Kidney (tissue), 14 donors: Measurements from ENCODE around the gene IQCF5. TPM values are rescaled to one million over a fixed set of nuclear protein-coding genes. Genes with fewer than 3 reads are reported as not detected.
"Not testable (repeated sequence)": the region's sequence is repeated elsewhere in the genome, so short reads cannot be mapped to it uniquely, and the experiment has no call there.

Experiments used
- DNase-seq, 5 donors: peaks; one replicate each; pipeline ENCODE4 v3.0.0-alpha.2; 2013 to 2020
- FAIRE-seq: peaks from 2 replicates; lab custom pipeline; 2012; peaks lifted over from hg19 to GRCh38; lab: Jason Lieb, UNC
- H3K27ac ChIP-seq, 2 donors: one replicate each; pipeline ENCODE4 v1.7.0; 2013; ENCODE audit warnings: low read depth in 2 of 2, low read length in 2 of 2, inconsistent platforms in 1 of 2
- H3K27me3 ChIP-seq: one replicate; pipeline ENCODE4 v1.7.1; 2013; ENCODE audit warnings: low read length, inconsistent platforms; ENCODE audit not compliant: control insufficient read depth, insufficient read depth
- H3K36me3 ChIP-seq, 3 donors: one replicate each; pipeline versions ENCODE4 v1.7.0 to v1.7.1; 2013; ENCODE audit warnings: low read length in 3 of 3, control low read depth in 1 of 3, inconsistent platforms in 1 of 3; ENCODE audit not compliant: insufficient read depth in 3 of 3, control insufficient read depth in 2 of 3
- H3K4me1 ChIP-seq, 3 donors: one replicate each; pipeline versions ENCODE4 v1.7.0 to v1.7.1; 2013; ENCODE audit warnings: low read length in 3 of 3, inconsistent platforms in 1 of 3, low read depth in 1 of 3; ENCODE audit not compliant: control insufficient read depth in 2 of 3, insufficient read depth in 2 of 3
- H3K4me3 ChIP-seq, 3 donors: one replicate each; pipeline versions ENCODE4 v1.7.0 to v1.8.1; 2013; ENCODE audit warnings: low read length in 3 of 3, control low read depth in 1 of 3, inconsistent platforms in 1 of 3
- H3K9ac ChIP-seq, 3 donors: one replicate each; pipeline versions ENCODE4 v1.7.0 to v1.7.1; 2013; ENCODE audit warnings: low read length in 3 of 3, control low read depth in 1 of 3, inconsistent platforms in 1 of 3
- H3K9me3 ChIP-seq, 3 donors: one replicate each; pipeline versions ENCODE4 v1.7.0 to v1.7.1; 2013; ENCODE audit warnings: low read length in 3 of 3, control low read depth in 1 of 3, inconsistent platforms in 1 of 3; ENCODE audit not compliant: control insufficient read depth in 2 of 3, insufficient read depth in 1 of 3
- intact Hi-C: fragments of 100-400 bp; cut with DNase I; formaldehyde crosslinking; loops from one replicate; pipeline ENCODE4 v1.11.1; 2022
- polyA plus RNA-seq: library from polyadenylated mRNA; stranded (reverse); fragments of 350-450 nt; fragmentation: Illumina TruSeq; extraction: RNeasy Lipid Tissue Mini Kit (QIAGEN cat#74804); gene quantifications from one replicate; pipeline ENCODE4 v1.2.3, GENCODE V29; 2014; ENCODE audit warnings: low read depth, low replicate concordance; ENCODE audit not compliant: insufficient read depth
- total RNA-seq: library from RNA; stranded (reverse); fragmentation: NEBNext Ultra II Directional; extraction: Animal tissue kit (Norgen Biotek cat#: 25700); gene quantifications from one replicate; pipeline ENCODE4 v1.2.1, GENCODE V29; 2021
- TF ChIP-seq, protein P1 (sequence below): IDR thresholded peaks from 3 replicates; pipeline ENCODE4 v1.5.1; 2012; ENCODE audit warnings: mild to moderate bottlenecking, moderate library complexity, borderline replicate concordance; ENCODE audit not compliant: insufficient read depth; ENCODE audit errors: extremely low read depth
- donor health status: control.
- donor health status: control.
- donor health status: control.
- donor health status: control.
- donor health status: control.
- donor health status: DM: yes; HTN: yes; CAD: no.
- donor health status: Normal renal cell carcinoma (clear cell type).

The IQCF5 gene
- total and polyA plus RNA-seq, 2 donors from 2014 or later = not detected

DNA sequence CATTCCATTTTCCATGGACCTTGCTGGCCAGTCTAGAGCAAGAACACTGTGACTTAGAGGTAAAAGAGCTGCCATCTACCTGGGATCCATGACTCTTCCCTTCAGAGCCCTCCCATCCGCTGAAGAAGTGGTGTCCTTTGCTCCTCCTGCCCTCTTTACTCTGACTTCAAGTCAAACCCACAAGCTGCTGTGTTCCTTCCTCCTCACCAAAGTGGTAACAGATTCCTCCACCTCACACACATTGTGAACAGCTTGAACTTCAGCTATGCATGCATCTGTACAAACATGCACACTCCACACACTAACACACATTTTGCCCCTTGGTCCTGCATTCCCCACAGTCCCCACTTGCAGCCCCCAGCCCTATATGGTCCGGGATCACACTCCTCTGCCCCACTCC is 990 bp downstream of the IQCF5 start:
- FAIRE-seq = no peak
- Histone ChIP-seq H3K9me3 (no peaks in the 10 kb centered on the region), H3K4me3 (no peak overlapping the region), H3K9ac (no peak overlapping the region), H3K27me3 (no peaks in the 10 kb centered on the region), H3K36me3 (no peaks in the 10 kb centered on the region), H3K27ac (no peak overlapping the region), H3K4me1 (no peaks in the 10 kb centered on the region)
- intact Hi-C loops = no loop called here
- TF ChIP-seq, protein P1, sequence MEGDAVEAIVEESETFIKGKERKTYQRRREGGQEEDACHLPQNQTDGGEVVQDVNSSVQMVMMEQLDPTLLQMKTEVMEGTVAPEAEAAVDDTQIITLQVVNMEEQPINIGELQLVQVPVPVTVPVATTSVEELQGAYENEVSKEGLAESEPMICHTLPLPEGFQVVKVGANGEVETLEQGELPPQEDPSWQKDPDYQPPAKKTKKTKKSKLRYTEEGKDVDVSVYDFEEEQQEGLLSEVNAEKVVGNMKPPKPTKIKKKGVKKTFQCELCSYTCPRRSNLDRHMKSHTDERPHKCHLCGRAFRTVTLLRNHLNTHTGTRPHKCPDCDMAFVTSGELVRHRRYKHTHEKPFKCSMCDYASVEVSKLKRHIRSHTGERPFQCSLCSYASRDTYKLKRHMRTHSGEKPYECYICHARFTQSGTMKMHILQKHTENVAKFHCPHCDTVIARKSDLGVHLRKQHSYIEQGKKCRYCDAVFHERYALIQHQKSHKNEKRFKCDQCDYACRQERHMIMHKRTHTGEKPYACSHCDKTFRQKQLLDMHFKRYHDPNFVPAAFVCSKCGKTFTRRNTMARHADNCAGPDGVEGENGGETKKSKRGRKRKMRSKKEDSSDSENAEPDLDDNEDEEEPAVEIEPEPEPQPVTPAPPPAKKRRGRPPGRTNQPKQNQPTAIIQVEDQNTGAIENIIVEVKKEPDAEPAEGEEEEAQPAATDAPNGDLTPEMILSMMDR = no peak
- no peak for DNase-seq

DNA sequence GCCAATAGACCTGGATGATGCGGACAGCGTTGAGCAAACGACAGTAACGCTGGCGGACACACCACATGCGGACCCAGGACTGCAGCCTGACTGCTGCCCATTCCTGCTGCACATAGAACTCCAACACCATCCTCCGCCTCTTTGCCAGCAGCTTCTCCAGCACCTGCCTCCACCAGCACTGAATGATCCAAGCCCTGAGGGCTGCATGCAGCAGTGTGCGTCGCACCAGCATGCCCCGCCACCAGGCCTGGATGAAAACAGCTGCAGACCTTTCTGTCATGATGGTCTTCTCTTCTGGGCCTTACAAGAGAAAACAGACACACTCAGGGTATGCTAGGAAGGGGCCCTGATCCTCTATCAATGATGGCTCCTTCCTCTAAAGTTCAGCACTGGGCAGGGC is 1.5 kb downstream of the IQCF5 start:
- Histone ChIP-seq H3K27ac (no peak overlapping the region), H3K9ac (no peak overlapping the region), H3K36me3 (no peaks in the 10 kb centered on the region), H3K4me1 (no peaks in the 10 kb centered on the region), H3K9me3 (no peaks in the 10 kb centered on the region), H3K27me3 (no peaks in the 10 kb centered on the region), H3K4me3 (no peak overlapping the region)
- no peak for DNase-seq
- FAIRE-seq = no peak
- intact Hi-C loops = no loop called here
- TF ChIP-seq, protein P1 = no peak

DNA sequence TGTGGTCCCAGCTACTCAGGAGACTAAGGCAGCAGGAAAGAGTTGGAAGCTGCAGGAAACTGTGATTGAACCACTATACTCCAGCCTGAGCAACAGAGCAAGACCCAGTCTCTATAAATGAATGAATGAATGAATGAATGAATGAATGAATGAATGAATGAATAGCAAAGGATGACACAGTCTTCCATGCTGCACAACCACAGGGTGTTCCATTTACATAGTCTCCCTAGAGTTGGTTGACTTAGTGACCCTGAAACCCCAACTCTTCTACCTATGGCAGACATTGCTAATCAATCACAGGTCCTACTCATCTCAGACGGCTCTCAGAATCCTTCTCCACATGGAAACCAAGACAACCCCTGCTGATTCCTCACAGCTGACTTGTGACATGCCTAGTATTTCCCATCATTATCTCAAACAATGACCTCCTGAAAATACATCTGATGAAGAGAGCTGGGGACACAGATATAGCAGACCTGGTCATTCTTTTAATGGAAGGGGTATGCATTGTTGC is 2.1 kb downstream of the IQCF5 start:
- no peaks in the 10 kb centered on the region for H3K4me1 ChIP-seq
- H3K4me3 ChIP-seq = no peak overlapping the region
- H3K27ac ChIP-seq = no peak overlapping the region
- TF ChIP-seq, protein P1 = no peak
- FAIRE-seq = no peak
- H3K9ac ChIP-seq = no peak overlapping the region
- DNase-seq = no peak
- H3K9me3 ChIP-seq = no peaks in the 10 kb centered on the region
- no peaks in the 10 kb centered on the region for H3K27me3 ChIP-seq
- H3K36me3 ChIP-seq = no peaks in the 10 kb centered on the region
- intact Hi-C loops = no loop called here

DNA sequence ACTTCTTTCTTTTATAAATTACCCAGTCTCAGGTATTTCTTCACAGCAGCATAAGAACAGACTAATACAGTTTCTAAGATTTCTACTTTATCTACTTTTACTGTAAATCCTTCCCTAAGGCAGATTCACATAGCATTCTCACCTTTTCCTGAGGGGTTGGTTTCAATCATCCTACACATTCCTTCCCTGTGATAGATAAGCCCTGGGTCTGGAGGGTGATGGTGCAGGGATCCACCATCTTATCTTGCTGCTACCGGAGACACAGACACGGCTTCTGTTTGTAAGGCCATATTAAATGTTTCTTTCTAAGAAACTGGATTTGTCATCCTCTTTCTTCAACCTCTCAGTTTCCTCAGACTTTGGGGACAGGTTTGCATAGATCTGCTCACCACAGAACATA is 6.1 kb downstream of the IQCF5 start:
- no peak overlapping the region for H3K4me3 ChIP-seq
- no peak overlapping the region for H3K27ac ChIP-seq
- DNase-seq = no peak
- no peak for FAIRE-seq
- no peaks in the 10 kb centered on the region for H3K4me1 ChIP-seq
- H3K27me3 ChIP-seq = no peaks in the 10 kb centered on the region
- TF ChIP-seq, protein P1 = no peak
- H3K36me3 ChIP-seq = no peaks in the 10 kb centered on the region
- H3K9ac ChIP-seq = no peak overlapping the region
- H3K9me3 ChIP-seq = no peaks in the 10 kb centered on the region
- intact Hi-C loops = no loop called here

DNA sequence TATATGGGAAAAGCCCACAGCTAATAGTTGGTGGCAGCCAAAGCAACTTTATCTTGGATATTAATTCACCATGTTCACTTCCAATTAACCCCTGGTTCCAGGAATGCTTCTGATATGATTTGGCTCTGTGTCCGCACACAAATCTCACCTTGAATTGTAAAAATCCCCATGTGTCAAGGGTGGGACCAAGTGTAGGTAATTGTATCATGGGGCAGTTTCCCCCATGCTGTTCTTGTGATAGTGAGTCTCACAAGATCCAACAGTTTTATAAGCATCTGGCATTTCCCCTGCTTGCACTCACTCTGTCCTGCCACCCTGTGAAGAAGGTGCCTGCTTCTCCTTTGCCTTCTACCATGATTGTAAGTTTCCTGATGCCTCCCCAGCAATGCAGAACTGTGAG is 6.5 kb downstream of the IQCF5 start:
- H3K27me3 ChIP-seq, DNase-seq, H3K4me3 ChIP-seq, H3K9me3 ChIP-seq, H3K36me3 ChIP-seq, H3K4me1 ChIP-seq, H3K27ac ChIP-seq, intact Hi-C loops, H3K9ac ChIP-seq, FAIRE-seq: not testable (repeated sequence)
